Breast epithelium (tissue), 4 donors: ENCODE results near the gene ACE2. TPM values are rescaled to one million over a fixed set of nuclear protein-coding genes. Genes with fewer than 3 reads are reported as not detected.
A peak's percentile ranks its signal among the peaks of the same experiment; 100 is the strongest.

Source experiments
- DNase-seq, 2 donors: peaks; one replicate each; pipeline ENCODE4 v3.0.0-alpha.2; 2019; ENCODE audit warnings: low spot score in 2 of 2
- H3K27ac ChIP-seq, 2 donors: fragments of 200-600 bp; sonication (generic) in 1 of 2; one replicate each; pipeline ENCODE4 v1.5.1; 2016 to 2019; ENCODE audit warnings: mild to moderate bottlenecking in 1 of 2
- H3K27me3 ChIP-seq, 2 donors: fragments of 200-600 bp; sonication (generic) in 1 of 2; one replicate each; pipeline versions ENCODE4 v1.5.1 to v1.6.0; 2017 to 2019; ENCODE audit warnings: control low read depth in 1 of 2, mild to moderate bottlenecking in 1 of 2
- H3K36me3 ChIP-seq: fragments of 200-600 bp; one replicate; pipeline ENCODE4 v1.5.1; 2019
- H3K4me1 ChIP-seq, 2 donors: fragments of 200-600 bp; sonication (generic); one replicate each; pipeline ENCODE4 v1.5.1; 2016 to 2019; ENCODE audit warnings: control low read depth in 1 of 2
- H3K4me3 ChIP-seq, 3 donors: fragments of 200-600 bp; sonication (generic); 1 replicate in 2 of 3; 2 replicates in 1 of 3; pipeline ENCODE4 v1.5.1; 2016 to 2019; ENCODE audit warnings: mild to moderate bottlenecking in 3 of 3, moderate library complexity in 2 of 3
- H3K9me3 ChIP-seq, 2 donors: fragments of 200-600 bp; sonication (generic) in 1 of 2; one replicate each; pipeline ENCODE4 v1.5.1; 2016 to 2019; ENCODE audit warnings: control low read depth in 1 of 2
- POLR2A ChIP-seq: fragments of 450-650 bp; IDR thresholded peaks from one replicate; pipeline ENCODE4 v1.6.1; 2016; ENCODE audit warnings: antibody characterized with exemption, mild to moderate bottlenecking, moderate library complexity
- POLR2AphosphoS5 ChIP-seq, 3 donors: sonication (generic); formaldehyde crosslinking; IDR thresholded peaks; one replicate each; pipeline ENCODE4 v1.6.1; 2017; ENCODE audit warnings: antibody characterized with exemption in 3 of 3
- intact Hi-C: fragments of 100-400 bp; cut with DNase I; formaldehyde crosslinking; loops from one replicate; pipeline ENCODE4 v1.15.1; 2023; ENCODE audit warnings: low total_unique reads
- total RNA-seq, 3 donors: library from RNA; depleted of rRNA; stranded (reverse); fragments of >200 nt; gene quantifications; one replicate each; pipeline ENCODE4 v1.1.0, GENCODE V29; 2016
- TF ChIP-seq, protein P1 (sequence below), 3 donors: fragments of 450-650 bp; IDR thresholded peaks; one replicate each; pipeline ENCODE4 v1.5.1; 2016 to 2017; ENCODE audit warnings: antibody characterized with exemption in 3 of 3, mild to moderate bottlenecking in 3 of 3, moderate library complexity in 3 of 3

Gene ACE2
- total RNA-seq, 3 donors from 2014 or later: 2.2 to 7.2 (median 5.6) TPM

DNA sequence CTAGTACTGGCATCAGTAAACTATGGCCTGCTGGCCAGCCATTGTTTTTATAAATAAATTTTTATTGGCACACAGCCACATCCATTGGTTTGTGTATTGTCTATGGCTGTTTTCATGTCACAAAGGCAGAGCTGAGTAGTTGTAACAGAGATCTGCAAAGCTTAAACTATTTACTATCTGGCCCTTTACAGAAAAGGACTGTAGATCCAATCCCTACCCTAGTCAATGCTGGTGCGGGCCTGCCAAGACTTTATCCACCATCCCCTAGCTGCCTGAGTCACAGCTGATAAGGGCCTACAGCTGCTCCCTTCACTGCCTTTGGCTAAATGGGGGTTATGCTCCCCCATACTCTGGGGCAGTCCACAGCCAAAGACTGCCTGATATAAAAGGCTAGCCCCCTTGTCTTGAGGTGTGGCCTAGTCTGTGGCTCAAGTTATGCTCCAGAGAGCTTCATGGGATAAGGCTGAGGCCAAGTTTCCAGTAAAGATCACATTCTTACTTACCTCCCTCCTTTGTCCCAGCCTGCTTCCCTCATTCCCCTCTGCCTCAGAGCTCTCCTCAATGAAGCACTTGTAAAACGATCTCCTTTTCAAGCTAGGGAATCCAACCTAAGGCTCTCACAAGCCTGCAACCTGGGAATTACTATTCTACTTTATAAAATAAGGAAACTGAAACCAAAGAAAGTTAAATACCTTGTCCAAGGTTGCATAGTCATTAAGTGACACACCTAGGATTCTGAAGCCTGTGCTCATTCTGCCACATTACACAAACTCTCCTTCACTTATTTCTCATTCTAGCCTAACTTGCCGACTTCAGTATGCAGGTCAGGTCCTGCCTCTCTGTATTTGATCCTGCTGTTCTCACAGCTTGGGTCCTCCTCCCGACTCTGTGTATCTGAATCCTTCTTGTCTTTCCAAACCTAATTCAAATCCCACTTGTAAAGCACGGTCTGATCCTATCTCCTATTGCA, 20.7 kb downstream of the ACE2 start:
- Histone ChIP-seq H3K27me3 (peaks cover 0 to 32% of the 10 kb centered on the region in 2 donors), H3K4me1 (no peaks in the 10 kb centered on the region), H3K36me3 (no peaks in the 10 kb centered on the region), H3K9me3 (no peaks in the 10 kb centered on the region), H3K27ac (peak overlapping the region in 1 of 2 donors; percentile 25), H3K4me3 (no peak overlapping the region)
- intact Hi-C loops: no loop called here
- DNase-seq: no peak
- TF ChIP-seq, protein P1, sequence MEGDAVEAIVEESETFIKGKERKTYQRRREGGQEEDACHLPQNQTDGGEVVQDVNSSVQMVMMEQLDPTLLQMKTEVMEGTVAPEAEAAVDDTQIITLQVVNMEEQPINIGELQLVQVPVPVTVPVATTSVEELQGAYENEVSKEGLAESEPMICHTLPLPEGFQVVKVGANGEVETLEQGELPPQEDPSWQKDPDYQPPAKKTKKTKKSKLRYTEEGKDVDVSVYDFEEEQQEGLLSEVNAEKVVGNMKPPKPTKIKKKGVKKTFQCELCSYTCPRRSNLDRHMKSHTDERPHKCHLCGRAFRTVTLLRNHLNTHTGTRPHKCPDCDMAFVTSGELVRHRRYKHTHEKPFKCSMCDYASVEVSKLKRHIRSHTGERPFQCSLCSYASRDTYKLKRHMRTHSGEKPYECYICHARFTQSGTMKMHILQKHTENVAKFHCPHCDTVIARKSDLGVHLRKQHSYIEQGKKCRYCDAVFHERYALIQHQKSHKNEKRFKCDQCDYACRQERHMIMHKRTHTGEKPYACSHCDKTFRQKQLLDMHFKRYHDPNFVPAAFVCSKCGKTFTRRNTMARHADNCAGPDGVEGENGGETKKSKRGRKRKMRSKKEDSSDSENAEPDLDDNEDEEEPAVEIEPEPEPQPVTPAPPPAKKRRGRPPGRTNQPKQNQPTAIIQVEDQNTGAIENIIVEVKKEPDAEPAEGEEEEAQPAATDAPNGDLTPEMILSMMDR (IDR thresholded peaks at IDR 0.05): no peak
- TF ChIP-seq POLR2A (no peak), POLR2AphosphoS5 (IDR thresholded peaks at IDR 0.05) (no peak)

DNA sequence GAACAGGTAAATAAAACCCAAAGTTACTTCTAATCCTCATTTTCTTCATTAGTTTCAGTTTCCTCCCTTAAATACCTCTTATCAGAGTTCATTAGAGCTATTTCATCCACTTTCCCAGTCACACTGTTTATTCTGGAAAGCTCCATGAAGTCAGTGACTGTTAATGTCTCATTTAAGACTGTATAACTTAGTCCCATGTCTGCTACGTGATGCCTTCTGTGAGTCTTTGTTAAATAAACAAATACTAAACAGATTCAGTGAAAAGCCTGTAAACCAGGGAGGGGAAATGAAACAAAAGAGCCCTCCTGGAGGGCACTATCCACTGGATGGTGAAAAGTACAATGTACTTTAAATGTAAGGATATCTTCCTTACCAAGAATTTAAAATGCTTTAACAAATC, 24.7 kb downstream of the ACE2 start:
- TF ChIP-seq POLR2A (no peak), POLR2AphosphoS5 (IDR thresholded peaks at IDR 0.05) (no peak)
- TF ChIP-seq, protein P1 (IDR thresholded peaks at IDR 0.05): no peak
- intact Hi-C loops: no loop called here
- Histone ChIP-seq H3K27ac (no peak overlapping the region), H3K4me1 (no peaks in the 10 kb centered on the region), H3K27me3 (peaks cover 0 to 53% of the 10 kb centered on the region in 2 donors), H3K36me3 (no peaks in the 10 kb centered on the region), H3K4me3 (no peak overlapping the region), H3K9me3 (no peaks in the 10 kb centered on the region)
- DNase-seq: no peak

DNA sequence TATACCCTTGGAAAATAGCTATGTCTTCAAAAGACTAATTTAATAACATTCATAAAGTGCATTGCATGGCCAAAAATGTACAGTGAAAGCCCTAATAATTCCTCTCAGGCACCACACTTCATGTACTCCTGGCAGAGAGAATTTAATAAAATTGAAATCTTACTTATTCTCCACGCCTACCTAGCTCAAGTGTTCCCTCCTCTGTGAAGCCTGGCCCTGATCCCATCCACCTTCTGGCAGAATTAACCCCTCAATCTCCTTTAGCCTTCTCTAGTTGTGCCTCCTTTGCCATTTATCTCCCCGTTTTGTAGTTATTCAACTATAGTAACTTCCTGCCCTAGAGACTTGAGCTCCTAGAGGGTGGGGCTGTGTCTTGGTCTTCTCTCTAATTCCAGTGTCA, 26.7 kb downstream of the ACE2 start:
- DNase-seq: no peak

DNA sequence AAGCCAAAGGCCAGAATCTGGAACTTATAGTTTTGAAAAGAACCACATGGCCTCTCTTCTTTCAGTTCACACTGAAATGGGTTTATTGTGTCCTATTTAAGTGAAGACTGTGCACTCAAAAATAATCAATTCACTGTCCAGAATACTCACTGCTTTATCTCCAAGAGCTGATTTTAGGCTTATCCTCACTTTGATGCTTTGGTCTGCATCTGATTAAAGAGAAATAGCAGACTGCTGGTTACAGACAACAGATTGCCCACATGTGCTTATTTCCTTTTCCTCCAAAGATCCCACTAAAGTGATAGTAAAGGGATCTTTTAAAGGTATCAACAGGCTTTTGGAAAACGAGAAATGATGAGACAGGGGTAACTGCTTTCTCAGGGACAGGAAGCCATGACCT, 30.6 kb downstream of the ACE2 start:
- TF ChIP-seq POLR2AphosphoS5 (IDR thresholded peaks at IDR 0.05) (no peak), POLR2A (no peak)
- TF ChIP-seq, protein P1 (IDR thresholded peaks at IDR 0.05): no peak
- DNase-seq: no peak

More for the DNA sequence above, 26.7 kb downstream of the ACE2 start:
- no peaks in the 10 kb centered on the region for H3K36me3 ChIP-seq
- no peak overlapping the region for H3K27ac ChIP-seq
- intact Hi-C loops: no loop called here
- H3K4me1 ChIP-seq: no peaks in the 10 kb centered on the region
- peaks cover 0 to 54% of the 10 kb centered on the region in 2 donors for H3K27me3 ChIP-seq
- no peaks in the 10 kb centered on the region for H3K9me3 ChIP-seq
- H3K4me3 ChIP-seq: no peak overlapping the region
- TF ChIP-seq, protein P1 (IDR thresholded peaks at IDR 0.05): no peak
- TF ChIP-seq POLR2A: no peak
- TF ChIP-seq POLR2AphosphoS5 (IDR thresholded peaks at IDR 0.05): no peak

DNA sequence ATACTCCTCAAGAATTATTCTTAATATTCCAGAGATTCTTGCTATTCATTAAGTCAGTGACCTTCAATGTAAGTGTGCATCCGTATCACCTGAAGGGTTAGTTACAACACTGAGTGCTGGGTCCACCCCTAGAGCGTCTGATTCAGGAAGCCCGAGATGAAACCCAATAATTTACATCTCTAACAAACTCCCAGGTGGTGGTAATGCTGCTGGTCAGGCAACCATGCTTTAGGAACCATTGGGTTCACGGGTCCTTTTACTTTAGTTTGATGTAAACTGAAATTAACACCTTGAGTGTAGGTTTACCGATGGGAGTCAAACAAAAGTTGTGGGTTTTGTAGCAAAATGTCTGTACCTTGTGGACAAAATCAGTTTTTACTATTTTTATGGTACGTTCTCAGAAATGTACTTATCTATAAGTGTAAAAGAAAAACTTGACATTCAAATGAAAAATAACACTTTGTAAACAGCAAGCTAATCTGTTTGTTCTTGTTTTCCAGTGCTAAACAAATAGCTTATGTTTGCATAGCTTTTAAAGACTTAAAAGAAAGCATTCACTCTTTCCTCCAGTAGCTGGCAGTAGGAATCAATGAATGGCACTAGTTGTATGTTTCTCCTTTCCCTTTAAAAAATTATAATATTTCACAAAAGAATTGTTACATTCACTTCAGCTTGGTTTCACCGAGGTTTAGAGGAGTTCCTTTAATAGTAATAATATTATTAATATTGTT, 32.7 kb downstream of the ACE2 start:
- no peaks in the 10 kb centered on the region for H3K36me3 ChIP-seq
- no peak overlapping the region for H3K4me3 ChIP-seq
- TF ChIP-seq, protein P1 (IDR thresholded peaks at IDR 0.05): no peak
- TF ChIP-seq POLR2A: no peak
- no peak for TF ChIP-seq POLR2AphosphoS5 (IDR thresholded peaks at IDR 0.05)
- H3K4me1 ChIP-seq: no peaks in the 10 kb centered on the region
- no peak overlapping the region for H3K27ac ChIP-seq
- H3K9me3 ChIP-seq: no peaks in the 10 kb centered on the region
- peaks cover 0 to 53% of the 10 kb centered on the region in 2 donors for H3K27me3 ChIP-seq
- intact Hi-C loops: no loop called here
- DNase-seq: no peak

More for the DNA sequence above, 30.6 kb downstream of the ACE2 start:
- Histone ChIP-seq H3K4me3 (no peak overlapping the region), H3K9me3 (no peaks in the 10 kb centered on the region), H3K27me3 (peaks cover 0 to 63% of the 10 kb centered on the region in 2 donors), H3K27ac (no peak overlapping the region), H3K36me3 (no peaks in the 10 kb centered on the region), H3K4me1 (no peaks in the 10 kb centered on the region)
- intact Hi-C loops: no loop called here
